ENCODE measurements around the gene WWP2.
"Not testable (repeated sequence)": the region's sequence is repeated elsewhere in the genome, so short reads cannot be mapped to it uniquely, and the experiment has no call there.

- not testable (repeated sequence) for TF ChIP-seq CTCF (IDR thresholded peaks at IDR 0.05); POLR2A (IDR thresholded peaks at IDR 0.05; ENCODE audit: low read depth); POLR2AphosphoS5 (IDR thresholded peaks at IDR 0.05)
These were observed 189.5 kb downstream of the WWP2 start for GRCh38 chr16:69951672-69952031.
